Astrocyte of the spinal cord (primary cell): ENCODE results near the gene CSTB.

ENCODE experiments used
- DNase-seq: peaks from one replicate; pipeline ENCODE4 v3.0.0; 2011; ENCODE audit warnings: low read depth, low spot score
- H3K4me3 ChIP-seq: 2 replicates; pipeline ENCODE4 v1.5.1; 2011; ENCODE audit warnings: low read depth, mild to moderate bottlenecking, low read length, moderate library complexity
- in situ Hi-C: cut with HindIII; loops from 2 replicates; pipeline ENCODE4 v1.10.0; 2017; ENCODE audit warnings: low sequenced_read_pairs
- TF ChIP-seq, protein P1 (sequence below): IDR thresholded peaks from 2 replicates; pipeline ENCODE4 v1.5.1; 2012; ENCODE audit warnings: low read depth, mild to moderate bottlenecking, low read length, inconsistent platforms

The CSTB gene

DNA sequence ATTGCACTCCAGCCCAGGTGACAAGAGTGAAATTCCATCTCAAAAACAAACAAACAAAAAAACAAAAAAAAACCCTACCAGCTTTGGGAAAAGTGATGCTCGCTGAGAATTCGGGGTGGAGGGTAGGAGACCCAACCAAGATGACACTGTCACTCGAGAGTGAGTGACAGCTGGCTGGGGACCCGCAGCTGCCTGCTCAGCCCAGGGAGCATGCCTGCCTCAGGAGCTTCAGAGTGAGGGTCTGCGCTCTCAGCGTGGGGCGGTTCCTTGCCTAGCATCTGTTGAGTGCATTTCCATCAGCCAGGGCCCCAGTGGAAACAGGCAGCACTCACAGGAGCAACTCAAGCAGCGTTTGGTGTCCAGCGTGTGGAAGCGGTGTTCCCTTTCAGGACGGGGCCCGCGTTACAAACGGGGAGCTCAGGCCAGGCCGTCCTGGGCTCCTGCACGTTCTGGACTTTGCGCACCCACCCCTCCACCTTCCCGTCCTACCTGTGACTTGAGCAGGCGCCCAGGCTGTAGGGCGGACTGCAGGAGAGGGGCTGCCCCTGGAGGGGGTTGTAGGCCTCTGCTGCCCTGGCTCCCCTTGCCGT, 5.9 kb downstream of the CSTB start:
- TF ChIP-seq, protein P1, sequence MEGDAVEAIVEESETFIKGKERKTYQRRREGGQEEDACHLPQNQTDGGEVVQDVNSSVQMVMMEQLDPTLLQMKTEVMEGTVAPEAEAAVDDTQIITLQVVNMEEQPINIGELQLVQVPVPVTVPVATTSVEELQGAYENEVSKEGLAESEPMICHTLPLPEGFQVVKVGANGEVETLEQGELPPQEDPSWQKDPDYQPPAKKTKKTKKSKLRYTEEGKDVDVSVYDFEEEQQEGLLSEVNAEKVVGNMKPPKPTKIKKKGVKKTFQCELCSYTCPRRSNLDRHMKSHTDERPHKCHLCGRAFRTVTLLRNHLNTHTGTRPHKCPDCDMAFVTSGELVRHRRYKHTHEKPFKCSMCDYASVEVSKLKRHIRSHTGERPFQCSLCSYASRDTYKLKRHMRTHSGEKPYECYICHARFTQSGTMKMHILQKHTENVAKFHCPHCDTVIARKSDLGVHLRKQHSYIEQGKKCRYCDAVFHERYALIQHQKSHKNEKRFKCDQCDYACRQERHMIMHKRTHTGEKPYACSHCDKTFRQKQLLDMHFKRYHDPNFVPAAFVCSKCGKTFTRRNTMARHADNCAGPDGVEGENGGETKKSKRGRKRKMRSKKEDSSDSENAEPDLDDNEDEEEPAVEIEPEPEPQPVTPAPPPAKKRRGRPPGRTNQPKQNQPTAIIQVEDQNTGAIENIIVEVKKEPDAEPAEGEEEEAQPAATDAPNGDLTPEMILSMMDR: no peak
- no peak for DNase-seq
- in situ Hi-C loops: no loop called here
- H3K4me3 ChIP-seq: no peak overlapping the region

DNA sequence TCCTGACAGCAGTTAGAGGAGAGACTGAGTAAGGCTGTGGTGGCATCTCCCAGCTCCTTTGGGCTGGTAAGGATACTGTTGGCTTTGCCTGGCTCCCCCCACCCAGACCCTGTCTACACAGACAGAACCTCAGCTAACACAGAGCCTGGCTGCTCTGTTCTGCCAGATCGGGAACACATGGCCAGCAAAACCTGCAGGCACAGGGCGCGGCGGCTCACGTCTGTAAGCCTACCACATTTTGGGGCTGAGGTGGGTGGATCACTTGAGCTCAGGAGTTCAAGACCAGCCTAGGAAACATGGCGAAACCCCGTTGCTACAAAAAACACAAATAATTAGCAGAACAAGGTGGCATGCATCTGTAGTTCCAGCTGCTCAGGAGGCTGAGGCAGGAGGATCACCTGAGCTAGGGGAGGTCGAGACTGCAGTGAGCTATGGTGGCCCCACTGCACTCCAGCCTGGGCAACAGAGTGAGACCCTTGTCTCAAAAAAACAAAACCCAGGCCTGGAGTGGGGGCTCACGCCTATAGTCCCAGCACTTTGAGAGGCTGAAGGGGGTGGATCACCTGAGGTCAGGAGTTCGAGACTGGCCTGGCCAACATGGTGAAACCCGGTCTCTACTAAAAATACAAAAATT, 6.7 kb downstream of the CSTB start:
- in situ Hi-C loops: no loop called here
- no peak for DNase-seq
- no peak overlapping the region for H3K4me3 ChIP-seq
- TF ChIP-seq, protein P1: no peak

DNA sequence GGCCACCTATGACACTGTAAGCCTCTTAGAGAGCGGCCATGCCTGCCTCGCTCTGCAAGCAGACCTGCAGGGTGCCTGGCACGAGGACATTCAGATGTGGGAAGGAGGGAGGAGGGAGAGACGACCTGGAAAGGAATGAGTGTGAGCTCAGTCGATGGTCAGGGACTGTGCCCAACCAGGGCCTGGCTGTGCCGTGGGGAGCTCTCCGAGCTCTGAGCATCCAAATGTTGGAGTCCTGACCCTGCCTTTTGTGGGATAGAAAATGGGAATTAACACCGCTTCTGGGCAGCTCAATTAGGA, 7.3 kb downstream of the CSTB start:
- no peak for DNase-seq
- in situ Hi-C loops: no loop called here
- H3K4me3 ChIP-seq: no peak overlapping the region
- TF ChIP-seq, protein P1: no peak

DNA sequence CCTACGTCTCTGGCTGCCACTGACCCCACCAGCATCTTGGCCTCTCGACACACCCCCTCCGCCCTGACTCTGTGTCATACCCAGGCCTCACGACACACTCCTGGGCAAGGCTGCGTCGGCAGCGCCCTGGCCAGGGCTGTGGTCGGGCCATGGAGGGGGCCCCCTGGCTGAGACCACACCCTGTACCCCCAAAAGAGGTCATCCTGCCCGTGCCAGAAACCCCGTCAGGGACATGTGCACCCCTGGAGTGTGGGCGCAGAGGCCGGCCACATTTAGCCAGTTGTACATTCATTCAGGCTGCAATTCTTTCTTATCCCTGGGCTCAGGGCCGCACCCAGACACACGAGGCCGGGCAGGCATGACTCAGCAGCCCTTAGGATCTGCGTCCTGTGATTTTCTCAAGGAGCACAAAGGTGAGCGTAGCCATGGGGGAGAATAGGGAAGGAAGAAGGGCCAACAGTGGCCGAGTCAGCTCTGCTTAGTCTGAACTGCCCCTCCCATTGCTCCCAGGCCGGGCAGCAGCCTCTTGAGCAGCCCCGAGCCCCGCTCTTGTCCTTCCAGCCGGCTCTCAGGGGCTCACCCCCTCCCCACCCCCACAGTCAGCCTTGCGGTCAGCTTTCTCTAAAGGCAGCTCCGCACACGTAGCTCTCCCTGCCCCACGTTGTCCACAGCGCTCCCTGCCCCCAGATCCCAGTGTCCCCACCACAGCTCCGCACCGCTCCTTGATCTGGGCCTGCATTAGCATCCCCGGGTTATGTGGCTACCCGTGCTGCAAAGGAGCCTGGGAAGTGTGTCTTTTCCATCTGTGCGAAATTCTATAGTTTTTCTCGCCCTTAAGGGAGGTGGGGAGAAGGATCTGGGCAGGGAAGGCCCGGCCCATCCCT, 7.9 kb downstream of the CSTB start:
- DNase-seq: peak; percentile 79
- TF ChIP-seq, protein P1: no peak
- in situ Hi-C loops: no loop called here
- no peak overlapping the region for H3K4me3 ChIP-seq

DNA sequence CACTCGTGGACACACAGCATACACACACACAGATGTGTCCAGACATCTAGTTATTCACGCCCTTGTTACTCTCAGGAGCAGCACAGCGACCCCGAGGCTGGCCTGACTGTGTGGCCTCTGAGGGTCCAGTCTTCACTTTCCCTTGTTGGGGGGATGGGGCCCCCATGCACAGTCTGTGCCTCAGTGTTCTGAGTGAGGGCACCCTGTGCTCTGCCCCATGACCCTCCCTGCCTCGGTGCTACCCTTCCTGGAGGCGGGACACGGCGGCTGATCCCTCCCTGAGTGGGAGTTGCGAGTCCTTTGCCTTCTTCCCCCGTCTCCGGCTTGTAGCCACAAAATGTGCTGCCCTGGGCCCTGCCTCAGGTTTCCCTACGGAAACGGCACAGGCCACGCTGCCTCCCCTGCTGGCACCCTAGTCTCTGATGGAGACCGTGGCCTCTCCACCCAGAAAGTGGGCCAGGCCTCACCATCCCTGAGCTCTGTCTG, 8.6 kb downstream of the CSTB start:
- in situ Hi-C loops: no loop called here
- DNase-seq: no peak
- H3K4me3 ChIP-seq: no peak overlapping the region
- TF ChIP-seq, protein P1: no peak

DNA sequence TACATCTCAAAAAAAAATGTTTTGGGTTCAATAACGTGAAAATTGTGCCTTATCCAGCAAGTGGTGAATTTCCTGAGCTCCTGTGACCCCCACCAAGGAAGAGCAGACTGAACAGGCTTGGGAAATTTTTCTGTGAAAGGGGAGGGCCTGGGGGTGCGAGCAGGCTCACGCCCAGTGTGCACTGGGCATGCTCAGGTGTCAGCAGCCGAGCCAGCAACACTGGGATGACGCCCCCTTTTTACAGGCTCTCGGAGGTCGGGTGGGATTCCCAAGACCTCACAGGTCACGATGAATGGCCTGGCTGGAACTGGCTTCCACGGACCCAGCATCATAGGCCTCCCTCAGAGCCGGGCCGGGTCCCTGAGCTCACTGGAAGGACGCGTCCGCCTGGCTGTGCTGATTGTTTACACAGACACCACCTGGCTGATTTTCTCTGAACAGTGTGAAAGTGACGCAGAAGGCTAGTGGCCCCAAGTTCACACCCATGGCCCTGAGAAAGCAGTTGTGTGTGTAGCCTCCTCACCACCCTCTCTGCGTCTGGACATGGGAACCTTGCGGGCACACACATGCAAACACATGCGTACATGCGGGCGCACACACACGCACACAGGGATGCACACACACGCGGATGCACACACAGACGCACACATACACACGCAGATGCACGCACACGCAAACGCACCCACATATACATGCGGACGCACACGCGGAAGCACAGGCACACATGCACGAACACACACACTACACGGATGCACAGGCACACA, 9.2 kb downstream of the CSTB start:
- H3K4me3 ChIP-seq: no peak overlapping the region
- in situ Hi-C loops: no loop called here
- no peak for DNase-seq
- TF ChIP-seq, protein P1: no peak
